Loucy (cell line): ENCODE measurements around the gene CAPN2.

ENCODE experiments used
- H2AFZ ChIP-seq: fragments of 200-600 bp; sonication (generic); 2 replicates; pipeline ENCODE4 v1.6.0; 2016; ENCODE audit warnings: antibody characterized with exemption, mild to moderate bottlenecking, low read length, moderate library complexity
- H3F3A ChIP-seq: fragments of 200-600 bp; 2 replicates; pipeline ENCODE4 v1.6.0; 2016; ENCODE audit warnings: antibody characterized with exemption, low read depth, mild to moderate bottlenecking
- H3K27me3 ChIP-seq: fragments of 200-600 bp; sonication (generic); 2 replicates; pipeline ENCODE4 v1.6.1; 2014; ENCODE audit warnings: low read length, mild to moderate bottlenecking; ENCODE audit not compliant: insufficient read depth, poor library complexity, severe bottlenecking
- H3K36me3 ChIP-seq: fragments of 200-600 bp; sonication (generic); 2 replicates; pipeline ENCODE4 v1.6.1; 2016; ENCODE audit warnings: low read length; ENCODE audit not compliant: insufficient read depth
- H3K4me1 ChIP-seq: fragments of 200-600 bp; sonication (generic); 2 replicates; pipeline ENCODE4 v1.5.1; 2014; ENCODE audit warnings: low read length, mild to moderate bottlenecking; ENCODE audit not compliant: insufficient read depth, poor library complexity, severe bottlenecking
- H3K4me2 ChIP-seq: fragments of 200-600 bp; sonication (generic); 2 replicates; pipeline ENCODE4 v1.6.0; 2014; ENCODE audit warnings: antibody characterized with exemption, low read length, low read depth, mild to moderate bottlenecking; ENCODE audit not compliant: poor library complexity, severe bottlenecking
- H3K4me3 ChIP-seq: fragments of 200-600 bp; sonication (generic); 2 replicates; pipeline ENCODE4 v1.5.1; 2014; ENCODE audit warnings: low read length, mild to moderate bottlenecking, mixed read lengths; ENCODE audit not compliant: poor library complexity, severe bottlenecking
- H3K79me2 ChIP-seq: fragments of 200-600 bp; sonication (generic); 2 replicates; pipeline ENCODE4 v1.6.1; 2014; ENCODE audit warnings: low read length; ENCODE audit not compliant: insufficient read depth
- H3K9ac ChIP-seq: fragments of 200-600 bp; sonication (generic); 2 replicates; pipeline ENCODE4 v1.6.0; 2014; ENCODE audit warnings: mild to moderate bottlenecking, low read depth, low read length, moderate library complexity; ENCODE audit not compliant: poor library complexity, severe bottlenecking
- H3K9me2 ChIP-seq: fragments of 200-600 bp; sonication (generic); replicated peaks from 2 replicates; pipeline ENCODE4 v1.6.1; 2016; ENCODE audit warnings: low read depth, low read length, mixed read lengths
- H3K9me3 ChIP-seq: fragments of 200-600 bp; sonication (generic); 2 replicates; pipeline ENCODE4 v1.6.1; 2014; ENCODE audit warnings: mild to moderate bottlenecking, antibody characterized with exemption, low read length, low read depth; ENCODE audit not compliant: insufficient read depth
- H4K20me1 ChIP-seq: fragments of 200-600 bp; sonication (generic); 2 replicates; pipeline ENCODE4 v1.6.0; 2014; ENCODE audit warnings: antibody characterized with exemption, low read length, mild to moderate bottlenecking; ENCODE audit not compliant: insufficient read depth, poor library complexity, severe bottlenecking
- CTCF ChIP-seq: fragments of 200-600 bp; sonication (generic); conservative IDR thresholded peaks from 2 replicates; pipeline ENCODE4 v1.5.1; 2014; ENCODE audit warnings: mild to moderate bottlenecking, antibody characterized with exemption, low read length
- EZH2phosphoT487 ChIP-seq: fragments of 200-600 bp; IDR thresholded peaks from 2 replicates; pipeline ENCODE4 v1.6.1; 2018; ENCODE audit warnings: antibody characterized with exemption, mild to moderate bottlenecking, moderate library complexity, borderline replicate concordance

The CAPN2 gene

GRCh38 chr1:223785808-223786207 lies 73.5 kb downstream of the CAPN2 start:
- Histone ChIP-seq H3K9ac (no peak overlapping the region), H4K20me1 (no peaks in the 10 kb centered on the region), H3K9me3 (no peaks in the 10 kb centered on the region), H3K4me2 (no peak overlapping the region), H3F3A (no peaks in the 10 kb centered on the region), H3K79me2 (no peaks in the 10 kb centered on the region), H3K4me1 (no peaks in the 10 kb centered on the region), H3K27me3 (no peaks in the 10 kb centered on the region), H3K36me3 (peaks cover 44% of the 10 kb centered on the region), H3K4me3 (no peak overlapping the region), H3K9me2 (no peaks in the 10 kb centered on the region), H2AFZ (no peak overlapping the region)
- TF ChIP-seq CTCF, result no peak
- TF ChIP-seq EZH2phosphoT487, result no peak

- H3K79me2 ChIP-seq, result no peaks in the 10 kb centered on the region
- no peaks in the 10 kb centered on the region for H3K27me3 ChIP-seq
- no peaks in the 10 kb centered on the region for H3K4me1 ChIP-seq
- no peak overlapping the region for H3K4me2 ChIP-seq
- H3K36me3 ChIP-seq, result peaks cover 44% of the 10 kb centered on the region; the same call in 1 of the 2 replicates
- H3K4me3 ChIP-seq, result no peak overlapping the region
- no peaks in the 10 kb centered on the region for H3K9me2 ChIP-seq
- H3K9ac ChIP-seq, result no peak overlapping the region
- H4K20me1 ChIP-seq, result no peaks in the 10 kb centered on the region
- no peaks in the 10 kb centered on the region for H3F3A ChIP-seq
- TF ChIP-seq CTCF (no peak), EZH2phosphoT487 (no peak)
- no peak overlapping the region for H2AFZ ChIP-seq
- no peaks in the 10 kb centered on the region for H3K9me3 ChIP-seq
These were observed 76.5 kb downstream of the CAPN2 start for GRCh38 chr1:223788746-223789415.

GRCh38 chr1:223792046-223792445 lies 79.7 kb downstream of the CAPN2 start:
- peaks cover 60% of the 10 kb centered on the region; the same call in 1 of the 2 replicates for H3K36me3 ChIP-seq
- H2AFZ ChIP-seq, result no peak overlapping the region
- no peaks in the 10 kb centered on the region for H3K9me2 ChIP-seq
- H3K4me1 ChIP-seq, result no peaks in the 10 kb centered on the region
- TF ChIP-seq EZH2phosphoT487, result no peak
- TF ChIP-seq CTCF, result no peak
- H3K79me2 ChIP-seq, result no peaks in the 10 kb centered on the region
- H3K4me3 ChIP-seq, result no peak overlapping the region
- H3K4me2 ChIP-seq, result no peak overlapping the region
- H3F3A ChIP-seq, result no peaks in the 10 kb centered on the region
- no peaks in the 10 kb centered on the region for H4K20me1 ChIP-seq
- no peaks in the 10 kb centered on the region for H3K9me3 ChIP-seq
- no peaks in the 10 kb centered on the region for H3K27me3 ChIP-seq
- no peak overlapping the region for H3K9ac ChIP-seq
